Retinal pigment epithelial cell (primary cell): ENCODE results near the gene SIRPA.

Experiments
- DNase-seq: peaks from one replicate; pipeline ENCODE4 v3.0.0-alpha.2; 2010; ENCODE audit warnings: low read depth
- H3K4me3 ChIP-seq: 2 replicates; pipeline ENCODE4 v1.5.1; 2011; ENCODE audit warnings: mild to moderate bottlenecking, low read length, control low read depth, moderate library complexity
- CTCF ChIP-seq: conservative IDR thresholded peaks from 2 replicates; pipeline ENCODE4 v1.5.1; 2011; ENCODE audit warnings: low read depth, low read length, control low read depth, inconsistent platforms

Gene SIRPA

DNA sequence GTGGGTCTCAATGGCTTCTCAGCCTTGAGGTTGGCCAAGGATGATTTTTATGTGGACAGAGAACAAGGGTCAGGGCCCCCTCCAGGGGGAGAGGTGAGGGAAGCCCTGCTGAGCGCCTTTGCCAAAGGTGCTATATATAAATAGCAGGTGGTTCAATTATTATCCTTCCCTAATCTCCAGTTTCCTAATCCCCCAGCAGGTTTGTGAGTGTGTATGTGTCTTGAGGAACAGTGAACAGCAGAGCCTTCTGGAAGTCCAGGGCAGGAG lies 3.2 kb upstream of the SIRPA start:
- DNase-seq, result no peak
- TF ChIP-seq CTCF, result no peak

DNA sequence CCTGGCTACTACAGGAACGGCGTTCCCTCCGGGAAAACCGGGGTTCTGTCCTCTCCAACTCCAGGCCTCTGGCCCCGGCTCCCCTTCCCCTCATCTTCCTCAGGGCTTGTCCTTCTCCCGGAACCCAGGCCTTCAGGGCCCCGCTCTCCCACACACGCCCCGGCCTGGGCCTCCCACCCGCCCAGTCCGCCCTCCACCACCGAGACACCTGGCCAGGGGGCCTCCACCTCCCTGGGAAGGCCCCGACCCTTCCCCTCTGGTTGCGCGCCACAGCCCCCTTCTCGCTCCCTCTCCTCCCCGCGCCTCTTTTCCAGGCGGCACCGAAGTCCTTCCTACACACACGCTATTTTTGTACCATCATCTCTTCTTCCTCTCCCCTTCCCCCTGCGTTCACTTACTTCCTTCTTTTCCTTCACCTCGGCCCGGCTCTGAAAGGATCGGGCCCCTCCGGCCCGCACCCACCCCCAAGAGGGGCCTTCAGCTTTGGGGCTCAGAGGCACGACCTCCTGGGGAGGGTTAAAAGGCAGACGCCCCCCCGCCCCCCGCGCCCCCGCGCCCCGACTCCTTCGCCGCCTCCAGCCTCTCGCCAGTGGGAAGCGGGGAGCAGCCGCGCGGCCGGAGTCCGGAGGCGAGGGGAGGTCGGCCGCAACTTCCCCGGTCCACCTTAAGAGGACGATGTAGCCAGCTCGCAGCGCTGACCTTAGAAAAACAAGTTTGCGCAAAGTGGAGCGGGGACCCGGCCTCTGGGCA lies 1.3 kb upstream of the SIRPA start:
- H3K4me3 ChIP-seq, result peak overlapping the region; percentile 50
- no peak for TF ChIP-seq CTCF
- DNase-seq, result no peak

More for the DNA sequence above, 3.2 kb upstream of the SIRPA start:
- H3K4me3 ChIP-seq, result no peak overlapping the region

GRCh38 chr20:1894471-1894950 lies 696 bp upstream of the SIRPA start:
- peak; percentile 26 for DNase-seq
- peak overlapping the region; percentile 75 for H3K4me3 ChIP-seq
- TF ChIP-seq CTCF, result no peak

DNA sequence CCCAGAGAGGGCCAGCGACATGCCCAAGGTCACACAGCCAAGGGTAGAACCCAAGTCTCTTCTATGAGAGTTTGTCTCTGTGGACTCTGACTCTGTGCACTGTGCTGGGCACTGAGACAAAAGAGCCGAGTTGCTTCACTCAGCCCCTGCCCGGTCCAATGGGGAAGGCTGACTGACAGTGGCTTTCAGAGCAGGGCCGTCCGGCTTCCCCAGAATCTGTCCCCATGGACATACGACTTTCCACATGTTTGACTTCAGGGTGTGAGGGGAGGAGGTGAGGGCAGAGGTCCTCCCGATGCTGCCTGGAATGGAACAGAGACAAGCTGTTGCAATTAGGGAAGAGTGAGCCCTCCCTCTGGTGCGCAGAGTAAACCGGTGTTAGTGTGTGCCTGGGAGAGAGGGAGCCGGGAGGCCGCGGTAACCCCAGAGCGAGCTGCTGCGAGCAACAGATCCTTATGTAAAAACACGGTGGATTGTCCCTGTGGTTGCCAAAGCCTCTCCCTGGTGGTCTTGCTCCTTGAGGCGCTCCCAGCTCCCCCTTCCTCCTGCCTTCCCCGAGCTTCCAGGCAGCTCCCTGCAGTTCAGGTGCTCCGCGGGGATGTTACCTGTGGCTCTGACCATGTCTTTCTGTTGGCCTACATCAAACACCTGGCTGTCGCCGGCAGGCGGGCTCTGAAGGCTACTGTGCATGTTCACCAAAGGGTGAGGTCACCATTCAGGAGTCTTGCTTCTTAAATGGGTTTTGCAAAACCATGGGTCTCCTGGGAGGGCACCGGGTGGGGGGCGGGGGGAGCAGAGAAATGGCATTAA lies 672 bp downstream of the SIRPA start:
- no peak for DNase-seq
- peak overlapping the region; percentile 75 for H3K4me3 ChIP-seq
- no peak for TF ChIP-seq CTCF

DNA sequence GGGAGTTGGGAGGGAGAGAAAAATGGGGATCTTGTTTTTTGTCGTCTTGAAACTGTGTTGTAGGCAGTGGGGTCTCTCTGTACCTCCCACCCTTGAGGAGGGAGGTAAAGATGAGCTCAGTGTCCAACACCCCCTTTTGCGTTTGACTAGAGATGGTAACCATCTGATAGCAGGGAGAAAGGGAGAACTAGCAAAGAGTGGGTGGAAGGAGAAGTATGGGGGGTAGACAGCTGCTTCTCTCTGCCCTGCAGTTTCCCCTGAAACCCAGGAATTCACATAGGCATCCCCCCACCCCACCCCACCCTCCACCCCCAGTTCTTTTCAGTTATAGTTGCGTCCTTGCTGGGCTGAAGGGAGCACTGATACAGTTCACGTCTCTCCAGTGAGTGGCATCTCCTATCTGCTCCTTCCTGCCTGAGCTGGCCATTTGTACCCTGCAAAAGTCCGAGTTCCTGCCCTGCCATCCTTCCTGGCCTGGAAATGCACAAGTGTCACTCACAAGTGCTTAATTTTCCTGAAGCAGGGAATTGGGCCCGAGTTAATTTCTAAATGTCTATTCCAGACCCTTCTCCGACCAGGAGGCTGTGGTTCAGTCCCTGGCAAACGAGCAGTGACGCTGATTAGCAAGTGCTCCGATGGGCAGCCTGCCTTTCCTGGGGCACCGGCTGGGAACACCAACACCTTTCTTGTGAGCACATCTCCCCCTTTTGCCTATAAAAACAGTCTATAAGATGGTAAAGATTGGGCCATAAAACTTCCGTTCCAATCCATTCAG lies 1.5 kb downstream of the SIRPA start:
- TF ChIP-seq CTCF, result no peak
- H3K4me3 ChIP-seq, result peak overlapping the region; percentile 75
- DNase-seq, result no peak

- no peak for TF ChIP-seq CTCF
- H3K4me3 ChIP-seq, result no peak overlapping the region
- no peak for DNase-seq
Observed at GRCh38 chr20:1897541-1897940, 2.3 kb downstream of the SIRPA start.
